Activated naive CD4-positive, alpha-beta T cell treated with anti-CD3 and anti-CD28 coated beads, Interleukin-2, amount 50 U/mL, for 72 hours (primary cell): ENCODE measurements around the gene TPM1. TPM values are rescaled to one million over a fixed set of nuclear protein-coding genes. Genes with fewer than 3 reads are reported as not detected.
A peak's percentile ranks its signal among the peaks of the same experiment; 100 is the strongest.

ENCODE experiments used
- ATAC-seq, 2 donors: fragments of 150-1000 bp; cut with Tn5 transposase; 2 replicates each; pipeline ENCODE4 v1.10.0; 2021; ENCODE audit warnings: mild to moderate bottlenecking in 2 of 2, moderate library complexity in 2 of 2
- DNase-seq, 2 donors: peaks; one replicate each; pipeline ENCODE4 v3.0.0; 2021 to 2022; ENCODE audit warnings: low spot score in 2 of 2
- H3K27ac Mint-ChIP-seq, 2 donors: one replicate each; pipeline ENCODE4 v1.8.0; 2022; ENCODE audit warnings: mild to moderate bottlenecking in 2 of 2, mixed read lengths in 2 of 2
- H3K36me3 Mint-ChIP-seq, 2 donors: one replicate each; pipeline ENCODE4 v1.8.0; 2022; ENCODE audit warnings: mixed read lengths in 2 of 2
- H3K9me3 Mint-ChIP-seq, 2 donors: one replicate each; pipeline ENCODE4 v1.8.0; 2022; ENCODE audit warnings: mixed read lengths in 2 of 2
- total RNA-seq, 2 donors: library from RNA; stranded (reverse); gene quantifications; one replicate each; pipeline ENCODE4 v1.2.3, GENCODE V29; 2022

The TPM1 gene
- total RNA-seq, 2 donors from 2014 or later = 6.5 to 8.6 TPM

DNA sequence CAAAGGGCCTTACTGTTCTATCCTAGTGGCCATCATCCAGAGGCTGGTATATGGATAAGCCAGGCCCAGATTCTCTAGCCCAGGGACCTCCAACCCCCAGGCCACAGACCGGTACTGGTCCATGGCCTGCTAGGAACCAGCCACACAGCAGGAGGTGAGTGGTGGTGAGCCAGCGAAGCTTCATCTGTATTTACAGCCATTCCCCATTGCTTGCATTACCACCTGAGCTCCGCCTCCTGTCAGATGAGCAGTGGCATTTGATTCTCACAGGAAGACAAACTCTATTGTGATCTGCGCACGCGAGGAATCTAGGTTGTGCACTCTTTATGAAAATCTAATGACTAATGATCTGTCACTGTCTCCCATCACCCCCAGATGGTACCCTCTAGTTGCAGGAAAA is 30.1 kb upstream of the TPM1 start:
- DNase-seq (no peak), ATAC-seq (no peak)
- H3K9me3 Mint-ChIP-seq = no peaks in the 10 kb centered on the region
- H3K36me3 Mint-ChIP-seq = no peaks in the 10 kb centered on the region
- no peak overlapping the region for H3K27ac Mint-ChIP-seq

DNA sequence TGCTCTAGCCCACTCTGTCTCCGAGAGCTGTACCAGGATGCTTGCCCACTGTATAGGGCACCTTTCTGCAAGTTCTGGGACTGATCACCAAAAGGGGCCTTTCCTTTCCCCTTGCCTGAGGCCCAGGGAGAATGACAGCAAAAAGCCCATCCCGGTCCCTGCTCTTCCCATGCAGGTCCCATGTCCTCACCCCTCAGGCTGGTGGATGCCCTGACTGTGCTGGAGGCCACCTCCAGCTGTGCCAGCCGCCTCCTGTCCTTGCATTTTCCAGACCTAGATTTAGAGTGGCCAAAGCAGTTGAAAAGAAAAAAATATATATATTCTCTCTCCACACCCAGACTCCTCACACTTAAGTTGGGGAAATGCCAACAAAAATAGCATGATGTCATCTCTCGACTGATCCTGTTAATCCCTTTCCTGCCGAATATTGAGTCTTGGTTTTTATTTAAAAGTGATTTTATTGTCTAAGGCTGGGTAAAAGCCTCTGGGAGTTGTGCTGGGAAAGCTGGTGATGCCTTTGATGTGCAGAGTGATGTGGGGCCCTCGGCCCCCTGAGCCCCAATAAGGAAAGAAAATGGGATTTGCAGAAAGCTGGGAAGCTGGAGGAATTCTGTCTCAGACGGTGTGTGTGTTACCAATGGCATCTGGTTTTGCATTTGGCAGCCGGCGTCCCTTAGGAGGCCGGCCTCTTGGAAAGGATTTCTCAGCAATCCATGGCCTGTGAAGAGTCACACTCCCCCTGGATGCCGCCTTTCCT is 29.3 kb upstream of the TPM1 start:
- peak overlapping the region in 1 of 2 donors; percentile 9 for H3K27ac Mint-ChIP-seq
- DNase-seq (no peak), ATAC-seq (no peak)
- H3K36me3 Mint-ChIP-seq = no peaks in the 10 kb centered on the region
- no peaks in the 10 kb centered on the region for H3K9me3 Mint-ChIP-seq

DNA sequence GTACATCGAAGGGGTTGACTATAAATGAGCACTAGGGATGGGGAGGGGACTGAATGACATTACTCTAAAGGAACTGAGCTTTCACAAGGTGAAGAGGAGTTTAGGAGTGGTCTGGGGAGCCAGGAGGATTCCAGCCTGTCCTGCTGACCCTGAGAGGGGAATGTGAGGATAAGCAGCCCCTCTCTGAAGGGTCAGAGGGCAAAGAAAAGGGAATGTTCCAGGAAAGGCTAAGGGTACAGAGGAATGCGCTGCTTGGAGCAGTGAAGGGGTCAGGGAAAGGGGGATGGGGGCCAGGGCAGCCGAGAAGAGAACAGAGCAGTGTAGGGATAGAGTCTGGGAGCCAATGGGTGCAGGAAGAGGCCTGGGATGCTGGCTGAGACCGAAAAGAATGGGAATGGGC is 28.0 kb upstream of the TPM1 start:
- Mint-ChIP-seq H3K36me3 (no peaks in the 10 kb centered on the region), H3K27ac (no peak overlapping the region), H3K9me3 (no peaks in the 10 kb centered on the region)
- DNase-seq (no peak), ATAC-seq (no peak)

DNA sequence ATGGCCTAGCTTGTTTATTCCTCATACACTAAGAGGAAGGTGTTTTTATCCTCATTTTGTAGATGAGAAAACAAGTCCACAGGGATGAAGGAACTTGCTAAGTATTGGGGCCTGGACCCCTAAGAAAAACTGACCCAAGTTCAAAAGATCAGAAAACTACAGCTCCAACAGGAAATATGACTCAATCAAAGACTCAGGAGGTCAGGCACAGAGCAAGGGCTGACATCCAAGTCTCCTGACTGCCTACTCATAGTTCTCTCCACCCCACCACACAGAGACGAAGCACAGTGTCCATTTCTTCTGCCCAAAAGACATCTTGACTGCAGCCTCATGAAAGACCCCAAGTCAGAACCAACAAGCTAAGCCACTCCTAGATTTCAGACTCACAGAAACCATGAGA is 26.9 kb upstream of the TPM1 start:
- DNase-seq = no peak
- Mint-ChIP-seq H3K36me3 (no peaks in the 10 kb centered on the region), H3K27ac (no peak overlapping the region), H3K9me3 (no peaks in the 10 kb centered on the region)
- ATAC-seq = peak; percentile 28 to 32

GRCh38 chr15:63016234-63016633 is 26.3 kb upstream of the TPM1 start:
- no peaks in the 10 kb centered on the region for H3K36me3 Mint-ChIP-seq
- ATAC-seq (no peak), DNase-seq (no peak)
- no peak overlapping the region for H3K27ac Mint-ChIP-seq
- no peaks in the 10 kb centered on the region for H3K9me3 Mint-ChIP-seq

- ATAC-seq (no peak), DNase-seq (no peak)
- Mint-ChIP-seq H3K27ac (no peak overlapping the region), H3K9me3 (no peaks in the 10 kb centered on the region), H3K36me3 (no peaks in the 10 kb centered on the region)
Measured at GRCh38 chr15:63018639-63019038, 23.9 kb upstream of the TPM1 start.

DNA sequence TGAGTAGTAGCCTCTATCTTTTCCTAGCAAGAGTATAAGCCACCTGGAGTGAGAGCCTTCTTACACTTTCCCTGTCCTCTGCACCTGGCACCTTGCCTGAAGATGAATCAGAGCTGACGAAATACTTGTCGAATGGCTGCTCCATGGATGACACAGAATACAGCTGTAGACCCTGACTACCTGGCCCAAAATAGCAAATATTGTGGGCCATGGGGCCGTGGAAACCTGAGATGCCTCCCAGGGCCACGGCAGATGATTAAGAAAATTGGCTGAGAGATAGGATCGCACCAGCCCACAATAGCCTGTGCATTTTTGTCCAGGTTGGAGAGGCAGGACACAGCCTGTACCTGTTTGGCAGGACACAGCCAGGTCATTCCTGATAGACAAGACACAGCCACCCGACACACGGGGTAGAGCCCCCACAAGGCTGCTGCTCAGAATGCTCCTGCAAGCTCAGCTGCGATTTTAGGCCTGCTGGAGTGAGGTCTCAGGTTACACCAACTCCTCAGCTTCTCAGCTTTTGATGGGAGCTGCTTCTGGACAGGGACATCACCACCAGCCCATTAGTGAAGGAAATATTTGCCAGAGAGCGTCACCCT is 22.9 kb upstream of the TPM1 start:
- Mint-ChIP-seq H3K27ac (no peak overlapping the region), H3K36me3 (no peaks in the 10 kb centered on the region), H3K9me3 (no peaks in the 10 kb centered on the region)
- DNase-seq = no peak
- no peak for ATAC-seq

DNA sequence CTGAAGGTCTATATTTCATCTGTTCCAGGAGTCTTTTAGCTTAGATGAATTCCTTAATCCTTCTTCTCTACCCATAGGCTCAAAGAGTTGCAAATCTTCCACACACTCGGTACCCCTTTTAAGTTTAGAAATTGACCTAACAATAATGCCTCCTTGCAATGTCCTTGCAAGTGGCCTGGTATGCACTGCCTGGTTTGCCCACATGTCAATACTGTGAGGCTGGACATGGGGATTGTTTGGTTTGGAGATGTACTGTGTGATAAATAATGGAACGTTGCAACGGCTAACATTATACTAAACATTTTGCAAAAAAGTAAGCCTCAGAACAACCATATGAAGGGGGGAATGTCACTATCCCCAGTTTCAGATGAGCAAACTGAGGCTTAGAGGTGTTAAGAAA is 22.4 kb upstream of the TPM1 start:
- Mint-ChIP-seq H3K27ac (no peak overlapping the region), H3K36me3 (no peaks in the 10 kb centered on the region), H3K9me3 (no peaks in the 10 kb centered on the region)
- DNase-seq = no peak
- ATAC-seq = no peak

GRCh38 chr15:63020759-63021430 is 21.7 kb upstream of the TPM1 start:
- no peak overlapping the region for H3K27ac Mint-ChIP-seq
- no peaks in the 10 kb centered on the region for H3K36me3 Mint-ChIP-seq
- H3K9me3 Mint-ChIP-seq = no peaks in the 10 kb centered on the region
- DNase-seq = no peak
- peak in 1 of 2 donors; percentile 46 for ATAC-seq

- Mint-ChIP-seq H3K36me3 (no peaks in the 10 kb centered on the region), H3K27ac (no peak overlapping the region), H3K9me3 (no peaks in the 10 kb centered on the region)
- no peak for ATAC-seq
- no peak for DNase-seq
Measured at GRCh38 chr15:63022181-63022580, 20.4 kb upstream of the TPM1 start.

DNA sequence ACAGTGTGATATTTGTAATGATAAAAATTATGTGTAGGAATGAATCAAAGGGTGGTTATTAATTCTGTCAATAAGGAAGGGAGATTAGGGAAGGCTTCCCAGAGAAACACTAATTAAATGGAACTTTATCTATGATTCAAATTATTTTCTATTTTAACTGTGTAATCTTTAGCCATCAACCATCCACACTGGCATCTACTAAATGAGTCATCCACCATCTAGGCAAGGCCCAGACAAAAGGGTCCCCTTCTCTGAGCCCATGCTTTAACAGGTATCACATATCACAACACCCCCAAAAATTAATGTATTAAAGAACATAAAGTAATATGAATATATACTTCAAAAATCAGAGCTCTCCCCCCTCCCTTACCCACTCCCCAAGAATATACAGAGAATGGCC is 19.9 kb upstream of the TPM1 start:
- H3K27ac Mint-ChIP-seq = no peak overlapping the region
- H3K36me3 Mint-ChIP-seq = no peaks in the 10 kb centered on the region
- H3K9me3 Mint-ChIP-seq = no peaks in the 10 kb centered on the region
- ATAC-seq (no peak), DNase-seq (no peak)

GRCh38 chr15:63023351-63023945 is 19.1 kb upstream of the TPM1 start:
- Mint-ChIP-seq H3K9me3 (no peaks in the 10 kb centered on the region), H3K27ac (no peak overlapping the region)
- no peak for DNase-seq

GRCh38 chr15:63025460-63025859 is 17.1 kb upstream of the TPM1 start:
- Mint-ChIP-seq H3K9me3 (no peaks in the 10 kb centered on the region), H3K27ac (no peak overlapping the region), H3K36me3 (no peaks in the 10 kb centered on the region)
- ATAC-seq (no peak), DNase-seq (no peak)

More at GRCh38 chr15:63023351-63023945, 19.1 kb upstream of the TPM1 start:
- ATAC-seq = no peak
- no peaks in the 10 kb centered on the region for H3K36me3 Mint-ChIP-seq

- ATAC-seq (no peak), DNase-seq (no peak)
- Mint-ChIP-seq H3K36me3 (no peaks in the 10 kb centered on the region), H3K27ac (no peak overlapping the region), H3K9me3 (no peaks in the 10 kb centered on the region)
Measured at GRCh38 chr15:63027646-63028045, 14.9 kb upstream of the TPM1 start.

GRCh38 chr15:63028442-63029110 is 14.0 kb upstream of the TPM1 start:
- H3K36me3 Mint-ChIP-seq = no peaks in the 10 kb centered on the region
- no peak for ATAC-seq
- H3K27ac Mint-ChIP-seq = no peak overlapping the region
- H3K9me3 Mint-ChIP-seq = no peaks in the 10 kb centered on the region
- no peak for DNase-seq

DNA sequence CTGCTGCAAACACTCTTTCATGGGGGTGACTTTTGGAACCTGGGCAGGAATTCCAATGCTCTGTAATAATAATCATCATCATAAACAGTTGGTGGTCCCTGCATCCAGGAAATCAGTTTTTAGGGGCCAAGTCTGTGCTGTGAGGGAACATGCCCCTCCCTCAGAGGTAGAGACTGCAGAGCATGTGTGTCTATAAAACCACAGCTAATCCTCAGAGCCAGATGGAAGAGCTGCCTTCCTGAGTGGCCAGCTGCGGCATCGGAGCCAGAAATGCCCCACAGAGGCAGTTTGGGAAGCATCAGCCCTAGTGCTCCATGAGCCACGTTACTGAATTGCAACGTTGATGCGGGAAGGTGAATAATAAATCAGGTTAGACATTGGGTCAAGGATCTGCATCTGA is 12.9 kb upstream of the TPM1 start:
- Mint-ChIP-seq H3K36me3 (no peaks in the 10 kb centered on the region), H3K9me3 (no peaks in the 10 kb centered on the region)

GRCh38 chr15:63030101-63030551 is 12.4 kb upstream of the TPM1 start:
- H3K9me3 Mint-ChIP-seq = no peaks in the 10 kb centered on the region
- no peak overlapping the region for H3K27ac Mint-ChIP-seq
- ATAC-seq (no peak), DNase-seq (no peak)
- no peaks in the 10 kb centered on the region for H3K36me3 Mint-ChIP-seq

More for the DNA sequence above, 12.9 kb upstream of the TPM1 start:
- no peak overlapping the region for H3K27ac Mint-ChIP-seq
- no peak for DNase-seq
- ATAC-seq = no peak
